Activated CD8-positive, alpha-beta memory T cell treated with anti-CD3 and anti-CD28 coated beads, Interleukin-2, amount 50 U/mL, for 24 hours (primary cell): ENCODE measurements around the gene ATP5F1D.

Experiments used
- DNase-seq: peaks from one replicate; pipeline ENCODE4 v3.0.0-alpha.2; 2020; ENCODE audit errors: extremely low read depth

Gene ATP5F1D

DNA sequence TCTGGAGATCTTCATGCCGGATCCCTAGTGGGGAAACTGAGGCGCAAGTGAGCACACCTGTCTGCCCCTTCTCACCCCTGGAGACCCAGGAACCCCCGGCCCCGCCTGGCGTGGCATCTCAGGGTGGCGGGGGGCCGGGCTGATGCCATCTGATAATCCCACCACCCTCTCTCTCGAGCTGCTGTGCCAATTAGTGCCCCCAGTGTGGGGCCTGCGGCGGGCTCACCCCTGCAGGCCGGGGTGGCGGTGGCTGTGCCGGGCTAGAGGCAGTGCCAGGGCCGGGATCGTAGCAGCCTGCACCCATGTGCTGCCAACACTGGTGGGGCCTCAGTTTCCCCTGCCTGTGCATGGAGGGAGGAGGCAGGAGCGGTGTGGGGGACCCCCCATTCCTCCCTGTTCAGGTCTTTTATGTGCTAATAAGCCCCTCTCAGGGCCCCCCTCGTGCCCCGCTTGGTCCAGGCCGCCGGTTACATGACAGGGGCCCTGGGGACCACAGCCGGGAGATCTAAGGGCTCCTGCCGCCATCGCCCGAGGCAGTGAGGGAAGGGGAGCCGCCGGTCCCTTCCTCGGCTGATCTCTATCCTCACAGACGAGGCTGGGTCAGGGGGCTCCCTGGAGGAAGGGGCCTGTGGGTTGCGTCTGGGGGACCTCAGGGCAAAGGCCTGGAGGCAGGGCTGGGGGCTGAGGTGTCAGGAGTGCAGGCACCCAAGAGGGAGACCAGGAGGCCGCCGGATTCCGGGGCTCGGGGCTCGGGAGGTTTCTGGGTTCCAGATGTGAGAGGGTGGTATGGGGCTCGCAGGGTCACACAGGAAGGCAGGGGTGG, 52.4 kb downstream of the ATP5F1D start:
- DNase-seq: no peak
